ENCODE data around the gene ANKRD33B. TPM values are rescaled to one million over a fixed set of nuclear protein-coding genes. Genes with fewer than 3 reads are reported as not detected.

Gene ANKRD33B
- total RNA-seq, 2 donors from 2014 or later = 4.1 to 7.4 TPM

- intact Hi-C loops (cut with DNase I) = no loop called here
- TF ChIP-seq CTCF (IDR thresholded peaks at IDR 0.05) = no peak
- DNase-seq (ENCODE audit: low spot score) = no peak
- no peaks in the 10 kb centered on the region for H3K27me3 ChIP-seq (replicated peaks; ENCODE audit: insufficient read depth)
- H3K27ac ChIP-seq = no peak overlapping the region
- H3K36me3 ChIP-seq = no peaks in the 10 kb centered on the region
- no peaks in the 10 kb centered on the region for H3K9me3 ChIP-seq
- 76% methylated on average over 7 of the region's 7 CpGs for WGBS
- no peak overlapping the region for H3K4me3 ChIP-seq
- no peaks in the 10 kb centered on the region for H3K4me1 ChIP-seq (replicated peaks)
Measured at GRCh38 chr5:10672146-10673016, 108.5 kb downstream of the ANKRD33B start.

GRCh38 chr5:10673017-10673389 lies 109.1 kb downstream of the ANKRD33B start:
- H3K4me1 ChIP-seq (replicated peaks) = no peaks in the 10 kb centered on the region
- no peaks in the 10 kb centered on the region for H3K27me3 ChIP-seq (replicated peaks; ENCODE audit: insufficient read depth)
- TF ChIP-seq CTCF (IDR thresholded peaks at IDR 0.05) (no peak), POLR2A (IDR thresholded peaks at IDR 0.05) (no peak), POLR2AphosphoS5 (IDR thresholded peaks at IDR 0.05) (no peak)
- no peak for DNase-seq (ENCODE audit: low spot score)
- intact Hi-C loops (cut with DNase I) = no loop called here
- no peaks in the 10 kb centered on the region for H3K9me3 ChIP-seq
- no peak overlapping the region for H3K27ac ChIP-seq
- H3K4me3 ChIP-seq = no peak overlapping the region
- no peaks in the 10 kb centered on the region for H3K36me3 ChIP-seq
- 85% methylated on average over 8 of the region's 8 CpGs for WGBS

- H3K4me3 ChIP-seq = no peak overlapping the region
- H3K27me3 ChIP-seq (replicated peaks; ENCODE audit: insufficient read depth) = no peaks in the 10 kb centered on the region
- no peaks in the 10 kb centered on the region for H3K4me1 ChIP-seq (replicated peaks)
- no peaks in the 10 kb centered on the region for H3K9me3 ChIP-seq
- no peak overlapping the region for H3K27ac ChIP-seq
- DNase-seq (ENCODE audit: low spot score) = no peak
- intact Hi-C loops (cut with DNase I) = no loop called here
- H3K36me3 ChIP-seq = no peaks in the 10 kb centered on the region
- 74% methylated on average over 9 of the region's 9 CpGs for WGBS
- TF ChIP-seq POLR2A (IDR thresholded peaks at IDR 0.05) (no peak), CTCF (IDR thresholded peaks at IDR 0.05) (no peak), POLR2AphosphoS5 (IDR thresholded peaks at IDR 0.05) (no peak)
Measured at GRCh38 chr5:10673407-10673806, 109.5 kb downstream of the ANKRD33B start.

- Histone ChIP-seq H3K4me3 (no peak overlapping the region), H3K4me1 (replicated peaks) (no peaks in the 10 kb centered on the region), H3K9me3 (no peaks in the 10 kb centered on the region), H3K27me3 (replicated peaks; ENCODE audit: insufficient read depth) (no peaks in the 10 kb centered on the region), H3K36me3 (no peaks in the 10 kb centered on the region), H3K27ac (no peak overlapping the region)
- intact Hi-C loops (cut with DNase I) = no loop called here
- no peak for TF ChIP-seq POLR2AphosphoS5 (IDR thresholded peaks at IDR 0.05)
- no peak for TF ChIP-seq CTCF (IDR thresholded peaks at IDR 0.05)
- no peak for TF ChIP-seq POLR2A (IDR thresholded peaks at IDR 0.05)
- 74% methylated on average over 11 of the region's 11 CpGs for WGBS
- DNase-seq (ENCODE audit: low spot score) = no peak
Measured at GRCh38 chr5:10674096-10674495, 110.2 kb downstream of the ANKRD33B start.

- 56% methylated on average over 6 of the region's 6 CpGs for WGBS
- no peak for DNase-seq (ENCODE audit: low spot score)
- TF ChIP-seq POLR2AphosphoS5 (IDR thresholded peaks at IDR 0.05) (no peak), CTCF (IDR thresholded peaks at IDR 0.05) (no peak), POLR2A (IDR thresholded peaks at IDR 0.05) (no peak)
- no peak overlapping the region for H3K4me3 ChIP-seq
- no peaks in the 10 kb centered on the region for H3K27me3 ChIP-seq (replicated peaks; ENCODE audit: insufficient read depth)
- H3K4me1 ChIP-seq (replicated peaks) = no peaks in the 10 kb centered on the region
- no peak overlapping the region for H3K27ac ChIP-seq
- intact Hi-C loops (cut with DNase I) = no loop called here
- peaks cover 0 to 1% of the 10 kb centered on the region in 2 donors for H3K36me3 ChIP-seq
- no peaks in the 10 kb centered on the region for H3K9me3 ChIP-seq
Measured at GRCh38 chr5:10674582-10674981, 110.7 kb downstream of the ANKRD33B start.
